SU-DHL-6 (cell line): ENCODE data around the gene SPAG9.

Experiments used
- H2AFZ ChIP-seq: fragments of 200-600 bp; sonication (generic); 2 replicates; pipeline ENCODE4 v1.6.1; 2014; ENCODE audit warnings: low read depth, mild to moderate bottlenecking, moderate library complexity, mixed read lengths, antibody characterized with exemption, low read length; ENCODE audit not compliant: severe bottlenecking
- H3F3A ChIP-seq: fragments of 200-600 bp; shearing (Covaris generic); 2 replicates; pipeline ENCODE4 v1.6.0; 2016; ENCODE audit warnings: antibody characterized with exemption, mild to moderate bottlenecking; ENCODE audit not compliant: insufficient read depth
- H3K27ac ChIP-seq: fragments of 200-600 bp; sonication (generic); 2 replicates; pipeline ENCODE4 v1.5.1; 2016; ENCODE audit warnings: low read depth, mild to moderate bottlenecking, low read length, moderate library complexity, mixed read lengths
- H3K27me3 ChIP-seq: fragments of 200-600 bp; sonication (generic), shearing (Covaris generic); 2 replicates; pipeline ENCODE4 v1.6.0; 2014; ENCODE audit warnings: mild to moderate bottlenecking, low read length
- H3K36me3 ChIP-seq: fragments of 200-600 bp; sonication (generic); 2 replicates; pipeline ENCODE4 v1.6.1; 2014; ENCODE audit warnings: mild to moderate bottlenecking, low read length, mixed read lengths
- H3K4me2 ChIP-seq: fragments of 300-600, 200-600 bp; shearing (Covaris generic), sonication (generic); 2 replicates; pipeline ENCODE4 v1.6.0; 2014; ENCODE audit warnings: low read length, low read depth, mild to moderate bottlenecking; ENCODE audit not compliant: poor library complexity, severe bottlenecking
- H3K4me3 ChIP-seq: fragments of 200-600 bp; sonication (generic); 2 replicates; pipeline ENCODE4 v1.5.1; 2014; ENCODE audit warnings: antibody characterized with exemption, low read length, mild to moderate bottlenecking, mixed read lengths; ENCODE audit not compliant: insufficient read depth, poor library complexity, severe bottlenecking
- H3K79me2 ChIP-seq: fragments of 200-600 bp; sonication (generic); 2 replicates; pipeline ENCODE4 v1.6.1; 2014; ENCODE audit warnings: mild to moderate bottlenecking, low read length, moderate library complexity; ENCODE audit not compliant: insufficient read depth
- H3K9ac ChIP-seq: fragments of 200-600 bp; sonication (generic); 2 replicates; pipeline ENCODE4 v1.7.0; 2014; ENCODE audit warnings: mild to moderate bottlenecking, low read length
- H3K9me2 ChIP-seq: fragments of 200-600 bp; sonication (generic); replicated peaks from 2 replicates; pipeline ENCODE4 v1.6.1; 2014; ENCODE audit warnings: low read length; ENCODE audit not compliant: insufficient read depth
- H3K9me3 ChIP-seq: fragments of 200-600 bp; sonication (generic); 2 replicates; pipeline ENCODE4 v1.6.1; 2014; ENCODE audit warnings: low read length, mixed read lengths; ENCODE audit not compliant: insufficient read depth
- H4K20me1 ChIP-seq: fragments of 200-600 bp; sonication (generic); 2 replicates; pipeline ENCODE4 v1.6.1; 2014; ENCODE audit warnings: low read depth, mild to moderate bottlenecking, antibody characterized with exemption, low read length, moderate library complexity, mixed read lengths
- CTCF ChIP-seq: fragments of 200-600 bp; sonication (generic); IDR thresholded peaks from one replicate; pipeline ENCODE4 v1.5.1; 2017; ENCODE audit warnings: antibody characterized with exemption, mild to moderate bottlenecking, low read length, moderate library complexity; ENCODE audit not compliant: insufficient read depth, poor library complexity, severe bottlenecking
- EZH2phosphoT487 ChIP-seq: fragments of 200-600 bp; sonication (generic), shearing (Covaris generic); conservative IDR thresholded peaks from 2 replicates; pipeline ENCODE4 v1.6.1; 2018; ENCODE audit warnings: mild to moderate bottlenecking, antibody characterized with exemption, low read length, moderate library complexity, mixed read lengths

The SPAG9 gene

GRCh38 chr17:51057534-51057933 lies 63.1 kb downstream of the SPAG9 start:
- H3K4me2 ChIP-seq: no peak overlapping the region
- no peaks in the 10 kb centered on the region for H3K27me3 ChIP-seq
- no peak for TF ChIP-seq CTCF
- TF ChIP-seq EZH2phosphoT487: no peak
- H4K20me1 ChIP-seq: no peaks in the 10 kb centered on the region
- no peak overlapping the region for H3K9ac ChIP-seq
- H3K4me3 ChIP-seq: no peak overlapping the region
- H3K36me3 ChIP-seq: no peaks in the 10 kb centered on the region
- H2AFZ ChIP-seq: no peak overlapping the region
- no peaks in the 10 kb centered on the region for H3K9me2 ChIP-seq
- no peak overlapping the region for H3K27ac ChIP-seq
- H3K79me2 ChIP-seq: no peaks in the 10 kb centered on the region; the same call in none of the 2 replicates
- H3K9me3 ChIP-seq: no peaks in the 10 kb centered on the region
- peaks cover 8% of the 10 kb centered on the region for H3F3A ChIP-seq

GRCh38 chr17:51056813-51057510 lies 63.7 kb downstream of the SPAG9 start:
- no peak overlapping the region for H3K9ac ChIP-seq

DNA sequence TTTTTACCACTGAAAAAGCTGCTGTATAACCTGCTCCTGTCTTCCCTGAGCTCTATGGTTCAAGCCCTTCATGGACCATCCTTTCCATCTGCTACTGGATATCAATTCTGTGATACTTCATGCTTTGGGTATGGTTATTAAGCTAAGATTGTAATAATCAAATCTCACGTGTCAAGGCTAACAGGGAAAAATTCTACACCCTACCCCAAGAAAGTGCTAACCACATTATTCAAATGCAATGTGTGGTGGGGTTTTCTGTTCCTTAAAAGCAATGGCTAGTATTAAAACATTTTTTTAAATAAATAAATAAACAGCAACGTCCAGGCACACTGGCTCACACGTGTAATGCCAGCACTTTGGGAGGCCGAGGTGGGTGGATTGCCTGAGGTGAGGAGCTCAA lies 65.9 kb downstream of the SPAG9 start:
- Histone ChIP-seq H3K27me3 (no peaks in the 10 kb centered on the region), H3F3A (peaks cover 13% of the 10 kb centered on the region), H3K4me3 (no peak overlapping the region), H3K27ac (no peak overlapping the region), H2AFZ (no peak overlapping the region), H3K4me2 (no peak overlapping the region), H3K9me2 (no peaks in the 10 kb centered on the region), H3K36me3 (0 out of 2 replicates have a peak, but pooled peaks cover 3% of the 10 kb centered on the region), H3K9me3 (no peaks in the 10 kb centered on the region), H3K9ac (no peak overlapping the region), H4K20me1 (0 out of 2 replicates have a peak, but pooled peaks cover 5% of the 10 kb centered on the region), H3K79me2 (peaks cover 3% of the 10 kb centered on the region; the same call in 1 of the 2 replicates)
- TF ChIP-seq EZH2phosphoT487 (no peak), CTCF (no peak)

More at GRCh38 chr17:51056813-51057510, 63.7 kb downstream of the SPAG9 start:
- TF ChIP-seq EZH2phosphoT487 (no peak), CTCF (peak; percentile 54)
- no peaks in the 10 kb centered on the region; the same call in 1 of the 2 replicates for H3K79me2 ChIP-seq
- H2AFZ ChIP-seq: no peak overlapping the region
- H3K27ac ChIP-seq: no peak overlapping the region
- no peaks in the 10 kb centered on the region for H3K9me2 ChIP-seq
- H3K27me3 ChIP-seq: no peaks in the 10 kb centered on the region
- no peak overlapping the region for H3K4me2 ChIP-seq
- no peaks in the 10 kb centered on the region for H3K9me3 ChIP-seq
- H3F3A ChIP-seq: peaks cover 13% of the 10 kb centered on the region
- no peak overlapping the region for H3K4me3 ChIP-seq
- H4K20me1 ChIP-seq: no peaks in the 10 kb centered on the region
- H3K36me3 ChIP-seq: 0 out of 2 replicates have a peak, but pooled peaks cover 3% of the 10 kb centered on the region
